Fibroblast of peridontal ligament (primary cell): ENCODE measurements around the gene WBP2.
A peak's percentile ranks its signal among the peaks of the same experiment; 100 is the strongest.

ENCODE experiments used
- DNase-seq: peaks from one replicate; pipeline ENCODE4 v3.0.0-alpha.2; 2010; ENCODE audit errors: extremely low read depth

The WBP2 gene

GRCh38 chr17:75855310-75856061, at the start of gene WBP2:
Gene WBP2, minus strand, starts transcription at chr17:75855335. Its CDS starts 38 bp downstream, at chr17:75855297.
- peak; percentile 100 for DNase-seq

DNA sequence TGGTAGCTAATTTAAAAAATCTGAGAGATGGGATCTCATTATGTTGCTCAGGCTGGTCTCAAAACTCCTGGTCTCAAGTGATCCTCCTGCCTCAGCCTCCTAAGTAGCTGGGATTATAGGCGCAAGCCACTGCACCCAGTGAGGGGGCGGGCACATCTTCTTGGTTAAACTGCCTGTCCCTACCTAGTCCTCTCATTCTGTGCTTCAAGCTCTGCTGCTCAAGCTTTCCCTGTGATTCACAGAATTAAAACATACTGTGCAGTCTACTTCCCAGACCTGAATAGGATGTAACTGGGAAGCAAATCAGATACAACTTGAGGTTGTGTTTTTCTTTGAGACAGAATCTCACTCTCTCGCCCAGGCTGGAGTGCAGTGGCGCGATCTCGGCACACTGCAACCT, 47.3 kb upstream of the WBP2 start:
- no peak for DNase-seq

GRCh38 chr17:75901727-75902126, 46.6 kb upstream of the WBP2 start:
- DNase-seq = no peak

DNA sequence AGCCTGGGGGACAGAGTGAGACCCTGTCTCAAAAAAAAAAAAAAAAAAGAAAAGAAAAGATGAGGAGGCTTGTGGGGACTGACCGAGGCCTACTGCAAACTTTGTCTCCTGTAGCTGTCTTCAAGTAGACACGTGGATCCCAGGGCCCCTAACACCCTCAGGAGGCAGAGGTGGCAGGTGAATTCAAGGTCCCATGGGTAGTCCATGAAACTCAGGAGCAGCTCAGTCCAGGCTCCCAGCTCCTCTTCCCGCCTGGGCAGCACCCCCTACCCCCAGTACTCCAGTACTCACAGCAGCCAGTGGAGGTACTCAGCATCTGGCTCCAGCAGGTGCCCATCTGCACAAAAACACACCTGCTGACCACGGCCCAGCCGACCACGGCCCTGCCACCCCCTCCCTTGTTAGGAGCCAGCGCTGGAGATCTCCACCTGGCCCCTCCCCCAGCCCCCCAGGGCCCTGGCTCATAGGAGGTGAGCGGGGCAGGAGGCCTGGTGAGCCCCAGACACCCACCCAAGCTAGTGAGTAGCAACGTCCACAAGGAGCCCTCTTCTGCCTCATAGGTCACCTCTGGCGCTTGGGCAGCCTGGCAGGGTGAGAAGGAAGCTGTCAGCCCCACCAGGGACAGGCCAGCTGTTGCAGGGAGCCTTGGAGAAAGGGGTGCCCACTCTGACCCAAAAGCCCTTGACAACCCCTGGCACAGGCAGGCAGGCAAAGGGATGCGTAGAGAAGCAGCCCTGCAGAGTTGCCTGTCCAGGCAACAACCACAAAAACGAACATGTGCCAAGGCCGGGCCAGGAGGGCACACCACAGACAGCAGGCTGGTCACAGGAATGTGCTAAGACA, 45.8 kb upstream of the WBP2 start:
- no peak for DNase-seq

DNA sequence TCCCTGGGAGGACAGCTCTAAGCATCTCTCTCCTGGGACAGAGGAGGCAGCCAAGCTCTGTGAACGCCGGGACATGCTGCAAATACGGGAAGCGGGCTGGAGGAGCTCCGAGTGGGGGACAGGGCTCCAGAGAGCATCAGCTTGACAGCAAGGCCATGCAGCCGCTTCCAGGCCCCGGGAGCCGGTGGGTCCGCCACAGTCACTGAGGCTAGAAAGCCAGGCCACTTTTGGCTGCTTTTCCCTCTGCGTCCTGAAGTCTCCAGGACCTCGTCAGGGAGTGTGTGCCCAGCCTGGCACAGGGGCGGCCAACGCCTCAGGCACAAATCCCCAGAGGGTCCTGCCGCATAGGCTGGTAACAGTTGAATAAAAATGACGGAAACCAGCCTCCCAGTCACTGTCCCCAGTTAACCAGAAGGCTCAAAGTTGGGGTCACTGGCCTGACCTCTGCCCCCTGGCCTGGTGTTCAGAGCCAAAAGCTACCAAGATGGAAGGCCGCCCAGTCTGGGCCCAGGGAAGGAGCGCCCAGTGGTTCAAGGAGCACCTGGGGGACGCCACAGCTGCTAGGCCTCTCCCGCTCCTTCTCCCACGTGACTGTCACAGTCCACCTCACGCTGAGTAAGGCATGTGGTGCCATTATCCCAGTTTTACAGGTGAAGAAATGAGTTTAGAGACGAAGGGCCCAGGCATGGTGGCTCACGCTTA, 44.8 kb upstream of the WBP2 start:
- DNase-seq = no peak

- DNase-seq = no peak
These were observed 44.2 kb upstream of the WBP2 start for GRCh38 chr17:75899353-75899752.

GRCh38 chr17:75898791-75899190, 43.7 kb upstream of the WBP2 start:
- DNase-seq = no peak

GRCh38 chr17:75898065-75898464, 42.9 kb upstream of the WBP2 start:
- no peak for DNase-seq

- peak; percentile 25 for DNase-seq
These were observed 42.3 kb upstream of the WBP2 start for GRCh38 chr17:75897160-75898019.

DNA sequence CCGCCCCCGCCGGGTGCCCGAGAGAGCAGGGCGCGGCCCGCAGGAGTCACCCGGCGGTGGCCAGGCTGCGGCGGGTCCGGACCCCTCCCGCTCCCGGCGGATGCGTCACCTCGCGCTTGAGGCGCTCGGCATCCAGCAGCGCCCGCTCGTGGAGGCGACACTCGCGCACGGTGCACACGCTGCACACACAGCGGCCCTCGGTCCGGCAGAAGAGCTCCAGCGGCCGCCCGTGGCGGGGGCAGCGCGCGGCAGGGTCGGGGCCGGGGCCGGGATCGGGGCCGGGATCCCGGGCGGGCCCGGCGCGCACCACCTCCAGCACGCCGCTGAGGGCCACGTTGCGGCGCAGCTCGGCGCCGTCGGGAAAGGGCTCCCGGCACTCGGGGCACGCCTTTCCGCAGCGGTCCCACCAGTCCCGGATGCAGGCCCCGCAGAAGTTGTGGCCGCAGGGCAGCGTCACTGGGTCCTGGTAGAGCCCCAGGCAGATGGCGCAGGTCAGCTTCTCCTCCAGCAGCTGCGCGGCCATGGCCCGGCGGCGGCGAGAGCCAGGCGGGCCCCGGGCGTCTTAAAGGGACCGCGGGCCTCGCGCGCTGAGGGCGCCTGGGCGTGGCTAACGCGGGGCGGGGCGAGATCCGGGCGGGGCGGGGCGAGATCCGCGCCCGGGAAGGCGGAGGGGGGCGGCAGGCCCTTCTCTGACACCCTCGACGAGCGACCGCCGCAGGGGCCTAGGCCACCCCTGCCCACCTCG, 41.5 kb upstream of the WBP2 start, which contains the start of gene TRIM65:
Gene TRIM65 (minus strand): TSS at position 537 of the 745 bp plus-strand sequence. CDS start 14 bp downstream, at position 523.
- DNase-seq = peak; percentile 63

GRCh38 chr17:75895370-75896155, 40.4 kb upstream of the WBP2 start:
- DNase-seq = no peak

- peak; percentile 25 for DNase-seq
These were observed 39.1 kb upstream of the WBP2 start for GRCh38 chr17:75894049-75894733.

DNA sequence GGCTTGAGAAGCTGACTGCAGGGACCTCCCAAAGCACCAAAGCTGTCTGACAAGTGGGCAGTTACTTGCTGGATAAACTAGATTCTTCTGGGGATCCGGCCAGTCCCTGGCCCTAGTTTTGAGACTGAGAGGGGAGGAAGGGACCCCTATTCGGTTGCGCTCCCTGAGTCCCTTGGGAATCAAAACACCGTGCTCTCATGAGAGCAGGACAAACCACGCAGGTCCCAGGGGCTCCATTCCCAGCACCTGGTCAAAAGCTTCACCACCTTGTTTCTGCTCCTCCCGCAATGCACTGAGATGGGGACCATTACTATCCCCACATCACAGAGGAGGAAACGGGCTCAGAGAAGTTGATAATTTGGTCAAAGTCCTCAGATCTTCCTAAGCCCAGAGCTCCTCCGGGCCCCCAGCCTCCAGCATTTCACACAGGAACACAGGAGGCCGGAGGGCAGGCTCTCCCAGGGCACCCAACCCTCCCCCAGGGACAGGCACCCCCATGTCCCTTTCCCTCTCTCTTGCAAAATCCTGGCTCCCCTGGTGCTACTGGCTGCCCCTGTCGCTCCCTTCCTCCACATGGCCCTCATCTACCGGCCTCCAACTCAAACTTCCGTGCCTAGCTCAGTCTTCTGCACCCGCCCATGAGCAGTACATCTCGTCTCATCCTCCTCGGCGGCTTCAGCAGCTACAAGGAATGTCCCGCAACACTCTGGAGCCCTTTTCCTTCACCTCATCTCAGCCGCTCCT, 38.3 kb upstream of the WBP2 start:
- no peak for DNase-seq

DNA sequence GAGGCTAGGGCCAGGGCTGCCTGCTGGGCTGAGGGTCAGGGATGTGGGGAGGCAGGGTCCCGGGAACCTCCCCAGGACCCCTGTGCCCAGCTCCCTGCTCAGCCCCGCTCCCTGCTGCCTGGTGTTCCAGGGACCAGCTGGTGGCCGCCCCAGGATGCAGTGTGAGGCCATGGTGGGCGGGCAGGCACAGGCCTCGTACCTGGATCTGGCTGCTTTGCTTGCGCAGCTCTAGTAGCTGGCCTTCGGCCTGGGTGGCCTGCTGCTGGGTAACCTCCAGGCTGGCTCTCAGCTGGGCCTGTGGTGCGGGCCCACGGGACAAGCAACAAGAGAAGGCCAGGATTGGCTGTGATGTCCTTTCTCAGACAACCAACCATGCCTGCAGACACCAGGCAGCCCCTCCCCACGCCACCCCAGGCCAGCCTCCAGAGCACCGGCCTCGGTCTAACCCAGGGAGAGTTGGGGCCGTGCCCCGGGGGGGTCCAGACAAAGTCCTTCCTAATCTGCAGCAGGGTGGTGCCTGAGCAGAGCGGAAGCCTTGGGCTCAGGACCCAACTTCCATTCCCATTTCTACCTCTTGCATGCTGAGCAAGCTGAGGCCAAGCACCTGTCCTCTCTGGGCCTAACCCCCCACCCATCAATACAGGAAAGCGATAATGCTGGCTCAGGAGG, 37.6 kb upstream of the WBP2 start:
- no peak for DNase-seq

DNA sequence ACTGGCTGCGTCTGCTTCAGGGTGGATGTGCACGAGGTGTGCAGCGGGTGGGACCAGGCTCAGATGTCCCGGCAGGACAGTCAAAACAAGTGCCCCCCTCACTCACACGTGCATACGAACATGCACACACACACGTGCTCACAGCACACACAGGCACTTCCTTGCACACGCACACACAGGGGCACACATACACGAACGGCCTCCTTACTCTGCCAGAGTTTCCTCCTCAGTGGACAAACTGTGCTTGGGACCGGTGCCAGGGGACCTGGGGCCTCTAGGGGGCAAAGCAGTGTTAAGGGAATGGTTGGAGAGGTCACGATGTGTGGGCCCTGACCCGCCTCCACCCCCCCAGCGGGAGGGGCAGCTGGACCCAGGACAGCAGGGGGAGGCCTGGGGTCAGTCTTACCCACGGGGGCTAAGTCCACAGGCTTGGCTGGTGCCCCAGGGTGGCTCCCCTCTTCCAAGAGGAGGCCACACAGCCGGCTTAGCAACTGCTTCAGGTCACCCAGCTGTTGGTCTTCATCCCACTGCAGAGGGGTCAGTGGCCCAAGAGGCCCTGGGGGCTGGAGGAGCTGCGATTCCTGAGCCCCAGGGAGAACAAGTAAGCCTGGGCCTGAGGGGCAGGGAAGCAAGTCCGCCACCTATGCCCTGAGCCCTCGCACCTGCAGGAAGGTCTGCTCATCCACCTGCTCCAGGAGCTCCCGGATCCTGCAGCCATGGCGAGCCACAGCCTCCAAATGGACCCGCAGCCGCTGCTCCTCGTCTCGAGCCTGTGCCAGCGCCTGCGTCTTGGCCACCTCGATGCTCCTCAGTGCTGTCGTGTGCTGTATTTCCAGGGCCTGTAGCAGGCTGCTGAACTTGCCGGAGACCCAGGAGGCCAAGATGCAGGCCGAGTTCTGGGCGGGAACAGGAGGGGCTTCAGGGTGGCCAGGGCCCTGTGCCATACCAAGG, 36.7 kb upstream of the WBP2 start:
- no peak for DNase-seq

GRCh38 chr17:75891022-75891604, 36.0 kb upstream of the WBP2 start:
- no peak for DNase-seq
